HCEC 1CT (cell line): ENCODE measurements around the gene DHRS3.
"Not testable (repeated sequence)": the region's sequence is repeated elsewhere in the genome, so short reads cannot be mapped to it uniquely, and the experiment has no call there.

Source experiments
- DNase-seq: peaks from one replicate; pipeline ENCODE4 v3.0.0-alpha.2; 2017

The DHRS3 gene

GRCh38 chr1:12573015-12573825 is 44.8 kb downstream of the DHRS3 start:
- no peak for DNase-seq

GRCh38 chr1:12572522-12572921 is 45.5 kb downstream of the DHRS3 start:
- no peak for DNase-seq

- DNase-seq, result no peak
Measured at GRCh38 chr1:12570291-12570690, 47.7 kb downstream of the DHRS3 start.

- DNase-seq, result no peak
Measured at GRCh38 chr1:12568009-12568767, 49.8 kb downstream of the DHRS3 start.

GRCh38 chr1:12567288-12567819 is 50.7 kb downstream of the DHRS3 start:
- no peak for DNase-seq

- DNase-seq, result no peak
Measured at GRCh38 chr1:12566484-12567287, 51.3 kb downstream of the DHRS3 start.

GRCh38 chr1:12565966-12566352 is 52.1 kb downstream of the DHRS3 start:
- DNase-seq, result no peak

GRCh38 chr1:12565094-12565965 is 52.7 kb downstream of the DHRS3 start:
- no peak for DNase-seq

- DNase-seq, result not testable (repeated sequence)
Measured at GRCh38 chr1:12564251-12564650, 53.8 kb downstream of the DHRS3 start.

- no peak for DNase-seq
Measured at GRCh38 chr1:12562955-12563576, 54.9 kb downstream of the DHRS3 start.

- DNase-seq, result no peak
Measured at GRCh38 chr1:12561121-12561520, 56.9 kb downstream of the DHRS3 start.

- peak; percentile 38 for DNase-seq
Measured at GRCh38 chr1:12556957-12557935, 60.8 kb downstream of the DHRS3 start.

- DNase-seq, result peak; percentile 50
Measured at GRCh38 chr1:12556368-12556930, 61.6 kb downstream of the DHRS3 start.

- DNase-seq, result no peak
Measured at GRCh38 chr1:12555411-12556367, 62.3 kb downstream of the DHRS3 start.

- no peak for DNase-seq
Measured at GRCh38 chr1:12554521-12555305, 63.3 kb downstream of the DHRS3 start.

- no peak for DNase-seq
Measured at GRCh38 chr1:12553963-12554362, 64.0 kb downstream of the DHRS3 start.

- no peak for DNase-seq
Measured at GRCh38 chr1:12552951-12553921, 64.8 kb downstream of the DHRS3 start.
